Measurements from ENCODE around the gene PPM1A.

GRCh38 chr14:60309867-60310552, 61.0 kb downstream of the PPM1A start:
- TF ChIP-seq EP300 (IDR thresholded peaks at IDR 0.05; ENCODE audit: low read depth in 2 of 2, low read length in 2 of 2) = no peak
- TF ChIP-seq EP300 (CRISPR knock-in tag; IDR thresholded peaks at IDR 0.05; ENCODE audit: borderline replicate concordance) = no peak
- TF ChIP-seq REST (IDR thresholded peaks at IDR 0.05; ENCODE audit: borderline replicate concordance in 1 of 2, low read depth in 1 of 2, low read length in 2 of 2) = no peak
- TF ChIP-seq CTCF (CRISPR knock-in tag; IDR thresholded peaks at IDR 0.05) = no peak
- no peak for TF ChIP-seq MIER2 (CRISPR knock-in tag; IDR thresholded peaks at IDR 0.05)
- TF ChIP-seq ARNT (IDR thresholded peaks at IDR 0.05) = no peak
- TF ChIP-seq POLR2G (IDR thresholded peaks at IDR 0.05; ENCODE audit: low read depth, low read length) = no peak
